Activated naive CD4-positive, alpha-beta T cell (primary cell): ENCODE results near the gene GGTLC1.
A peak's percentile ranks its signal among the peaks of the same experiment; 100 is the strongest.

Source experiments
- DNase-seq, 4 experiments: peaks; one replicate each; lab custom pipeline; 2025; lab: John Stamatoyannopoulos, UW

Gene GGTLC1

GRCh38 chr20:23963941-23964340 lies 24.6 kb downstream of the GGTLC1 start:
- DNase-seq, result no peak

- no peak for DNase-seq
These were observed 26.3 kb downstream of the GGTLC1 start for GRCh38 chr20:23962272-23962671.

DNA sequence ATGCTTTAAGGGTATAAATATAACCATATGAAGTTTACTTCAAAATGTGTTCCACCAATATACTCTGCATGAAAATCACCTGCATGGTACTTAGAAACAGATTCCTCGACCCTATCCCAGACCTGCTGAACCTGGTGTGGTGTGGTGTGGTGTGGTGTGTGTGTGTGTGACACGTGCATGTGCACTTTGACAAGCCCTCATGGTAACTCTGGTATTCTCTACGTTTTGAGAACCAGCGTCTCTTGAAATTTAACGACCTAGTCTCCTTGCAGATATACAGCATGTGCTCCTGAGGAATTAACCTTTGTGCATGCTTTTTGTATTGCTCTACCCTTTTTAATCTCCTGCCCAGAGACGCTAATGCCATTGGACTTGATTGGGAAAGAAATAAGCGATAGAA lies 29.5 kb downstream of the GGTLC1 start:
- DNase-seq, result no peak

DNA sequence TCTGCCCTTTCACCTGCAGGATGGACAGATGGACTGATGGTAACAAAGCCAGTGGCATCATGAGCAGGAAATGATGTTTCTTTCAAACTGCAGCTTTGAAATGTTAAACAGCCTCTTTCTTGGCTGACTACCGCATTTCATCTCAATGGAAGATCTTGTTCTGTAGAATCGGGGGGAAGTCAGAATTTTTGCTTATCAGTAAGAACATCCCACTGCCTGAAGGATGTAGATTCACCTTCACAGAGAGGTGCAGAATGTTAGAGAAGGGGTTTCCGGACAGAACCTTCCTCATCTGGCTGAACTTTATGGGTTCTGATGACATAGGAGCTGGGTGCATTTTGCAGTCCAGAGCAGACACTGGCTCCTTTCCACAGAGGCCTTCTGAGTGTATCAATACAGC lies 32.7 kb downstream of the GGTLC1 start:
- DNase-seq, result no peak

- no peak for DNase-seq
These were observed 34.4 kb downstream of the GGTLC1 start for GRCh38 chr20:23954008-23954745.

- DNase-seq, result no peak
These were observed 42.4 kb downstream of the GGTLC1 start for GRCh38 chr20:23946206-23946605.

- no peak for DNase-seq
These were observed 45.3 kb downstream of the GGTLC1 start for GRCh38 chr20:23943304-23943703.

DNA sequence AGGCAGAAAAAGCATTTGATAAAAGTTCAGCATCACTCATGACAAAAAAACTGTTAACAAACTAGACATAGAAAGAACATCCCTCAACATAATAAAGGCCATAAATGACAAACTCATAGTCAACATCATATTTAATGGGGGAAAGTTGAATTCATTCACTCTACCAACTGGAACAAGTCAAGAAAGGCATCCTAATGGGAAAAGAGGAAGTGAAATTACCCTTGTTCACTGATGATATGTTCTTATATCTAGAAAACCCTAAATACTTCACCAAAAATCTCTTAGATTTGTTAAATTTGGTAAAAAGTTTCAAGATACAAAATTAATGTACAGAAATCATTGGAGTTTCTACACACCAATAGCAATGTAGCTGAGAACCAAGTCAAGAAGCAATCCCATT lies 48.9 kb downstream of the GGTLC1 start:
- DNase-seq, result no peak

- no peak for DNase-seq
These were observed 49.5 kb downstream of the GGTLC1 start for GRCh38 chr20:23939063-23939462.

DNA sequence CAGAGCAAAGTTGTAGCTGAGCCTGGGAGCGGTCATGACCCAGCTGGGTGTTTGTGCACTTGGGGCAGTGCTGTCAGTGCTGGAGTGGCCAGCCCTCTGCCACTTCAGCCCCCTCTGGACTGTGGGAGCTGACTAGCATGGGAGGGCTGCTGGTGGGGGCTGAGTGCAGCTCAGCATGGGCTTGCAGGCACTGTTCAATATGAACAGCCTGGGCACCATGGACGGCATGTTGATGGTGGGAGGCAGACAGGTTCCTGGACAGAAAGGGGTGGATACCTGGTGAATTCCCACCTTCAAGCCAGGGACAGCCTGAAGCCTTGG lies 50.5 kb downstream of the GGTLC1 start:
- DNase-seq, result no peak

- peak in 2 of 4 experiments; percentile 29 to 40 for DNase-seq
These were observed 51.1 kb downstream of the GGTLC1 start for GRCh38 chr20:23937303-23938117.
